Pericardium fibroblast (primary cell): ENCODE results near the gene C1orf116. TPM values are rescaled to one million over a fixed set of nuclear protein-coding genes. Genes with fewer than 3 reads are reported as not detected.

Experiments
- total RNA-seq: library from RNA; depleted of rRNA; stranded (reverse); fragments of >200 nt; gene quantifications from 2 replicates; pipeline ENCODE4 v1.2.3, GENCODE V29; 2015

The C1orf116 gene
- total RNA-seq = not detected in 2 replicates

DNA sequence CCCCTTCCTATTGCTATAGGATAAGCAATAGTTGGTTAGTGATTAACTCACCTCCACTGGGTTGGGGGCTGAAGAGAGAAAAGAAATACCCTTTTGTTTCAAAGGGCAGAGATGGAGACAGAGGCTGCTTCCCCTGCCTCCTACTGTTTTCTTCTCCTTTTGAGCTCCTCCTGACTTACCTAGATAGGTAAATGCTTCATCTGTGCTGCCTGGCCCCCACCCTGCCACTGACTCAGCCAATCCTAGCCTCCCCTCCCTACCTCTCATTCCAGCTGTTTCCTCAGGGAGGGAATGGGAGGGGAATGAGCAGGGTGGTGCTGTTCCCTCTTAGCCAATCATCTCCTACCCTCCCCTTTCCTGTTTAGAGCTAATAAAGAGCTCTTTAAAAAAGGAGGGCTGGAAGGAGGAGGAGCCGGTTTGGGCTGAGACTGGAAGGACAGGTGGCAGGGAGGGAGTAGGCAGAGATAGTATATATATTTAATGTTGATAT is at the start of gene C1orf116:
TSS of gene C1orf116 (minus strand) at position 229 of the 490 bp plus-strand sequence. CDS start 5,158 bp downstream, outside the sequence.

GRCh38 chr1:207052911-207053769 is 20.6 kb upstream of the C1orf116 start, which contains the start of gene PFKFB2:
PFKFB2 (plus strand) TSS chr1:207053275; CDS start chr1:207054718, 1,443 bp downstream.

DNA sequence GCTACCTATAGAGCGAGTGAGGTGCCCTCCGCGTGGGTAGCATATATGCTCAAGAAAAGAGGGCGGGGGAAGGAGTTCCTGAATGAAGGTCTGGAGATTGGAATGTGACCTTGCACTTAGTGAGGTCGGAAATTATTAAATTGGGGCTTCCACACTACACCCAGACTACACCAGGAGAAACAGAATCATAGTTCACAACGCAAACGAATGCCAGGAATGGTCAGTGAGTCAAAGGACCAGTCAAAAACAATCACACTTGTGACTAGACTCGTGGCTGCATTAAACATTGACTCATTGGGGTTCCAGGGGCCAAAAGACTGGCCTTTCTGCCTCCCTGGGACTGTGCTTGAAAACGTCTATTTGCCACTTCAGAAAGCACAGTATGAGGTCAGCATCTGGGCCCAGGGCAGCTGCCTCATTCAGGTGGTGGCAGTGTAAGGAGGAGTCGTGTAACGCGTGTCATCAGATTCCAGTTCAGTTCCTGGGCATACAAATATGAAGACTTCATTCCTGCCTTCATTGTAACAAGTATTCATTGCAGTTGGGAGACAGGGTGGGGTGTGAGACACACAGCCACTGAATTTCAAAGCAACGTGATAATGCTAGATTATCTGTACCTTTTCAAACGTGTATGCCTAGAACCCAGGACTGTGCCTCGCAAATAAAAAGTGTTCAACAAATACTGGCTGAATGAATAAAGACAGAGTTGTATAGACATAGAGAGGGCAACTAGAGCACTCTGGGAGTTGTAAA is 18.8 kb upstream of the C1orf116 start, which contains the start of gene YOD1:
TSS of gene YOD1 (minus strand) at position 18 of the 753 bp plus-strand sequence. CDS start 178 bp downstream, outside the sequence.

DNA sequence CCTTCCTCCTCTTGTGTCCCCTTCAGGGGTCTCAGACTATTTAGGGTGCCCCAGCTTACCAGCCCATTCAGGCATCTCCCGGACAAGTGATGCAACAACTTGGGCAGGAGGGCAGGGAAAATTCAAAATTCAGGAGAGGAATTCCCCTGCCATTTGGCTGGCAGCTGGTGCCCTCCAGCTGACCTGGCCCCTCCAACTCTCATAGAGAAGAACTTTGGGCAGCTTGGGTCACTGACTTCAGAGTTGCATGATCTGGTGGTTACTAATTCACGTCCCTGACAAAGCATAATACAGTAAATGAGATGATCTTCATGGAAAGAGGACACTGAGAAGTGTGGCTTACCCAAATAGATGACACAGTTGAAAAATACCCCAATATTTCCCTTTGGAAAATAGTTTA is 62.1 kb downstream of the C1orf116 start, which contains the start of gene FCAMR:
TSS of gene FCAMR (minus strand) at position 15 of the 400 bp plus-strand sequence. CDS start 335 bp downstream, outside the sequence.

Other genes starting within 250 kb of the C1orf116 start
- not detected in 2 replicates for gene IL20, start 167.1 kb downstream of the C1orf116 start, total RNA-seq
- not detected in 2 replicates for gene IL24, start 135.3 kb downstream of the C1orf116 start, total RNA-seq
- gene FCMR, start 110.8 kb downstream of the C1orf116 start, total RNA-seq = 0.35 TPM in 1 of 2 replicates, not detected in the other
- gene PIGR, start 86.3 kb downstream of the C1orf116 start, total RNA-seq = not detected in 2 replicates
- gene FCAMR, start 62.3 kb downstream of the C1orf116 start, total RNA-seq = not detected in 2 replicates
- gene YOD1, start 18.5 kb upstream of the C1orf116 start, total RNA-seq = 2.7 and 4.3 TPM in 2 replicates
- gene PFKFB2, start 20.5 kb upstream of the C1orf116 start, total RNA-seq = 4.0 and 6.0 TPM in 2 replicates
- gene C4BPB, start 56.1 kb upstream of the C1orf116 start, total RNA-seq = not detected in 2 replicates
- gene C4BPA, start 71.5 kb upstream of the C1orf116 start, total RNA-seq = not detected in 2 replicates